Astrocyte (in vitro differentiated cells and primary cell): ENCODE results near the gene MYOG. TPM values are rescaled to one million over a fixed set of nuclear protein-coding genes. Genes with fewer than 3 reads are reported as not detected.

Experiments used
- DNase-seq: peaks from one replicate; pipeline ENCODE4 v3.0.0-alpha.2; 2010; ENCODE audit warnings: low read depth
- FAIRE-seq: peaks from 2 replicates; lab custom pipeline; 2011; peaks lifted over from hg19 to GRCh38; lab: Jason Lieb, UNC
- H2AFZ ChIP-seq: 2 replicates; pipeline ENCODE4 v1.6.0; 2012; ENCODE audit warnings: low read depth, low read length, inconsistent platforms
- H3K27ac ChIP-seq: 2 replicates; pipeline ENCODE4 v1.5.1; 2011; ENCODE audit warnings: low read depth, low read length, inconsistent platforms
- H3K27me3 ChIP-seq: 2 replicates; pipeline ENCODE4 v1.6.0; 2011; ENCODE audit warnings: low read length, inconsistent platforms; ENCODE audit not compliant: insufficient read depth
- H3K36me3 ChIP-seq: 2 replicates; pipeline ENCODE4 v1.5.1; 2011; ENCODE audit warnings: low read length, inconsistent platforms; ENCODE audit not compliant: insufficient read depth
- H3K4me1 ChIP-seq: 2 replicates; pipeline ENCODE4 v1.5.1; 2011; ENCODE audit warnings: low read length, inconsistent platforms; ENCODE audit not compliant: insufficient read depth
- H3K4me2 ChIP-seq: 2 replicates; pipeline ENCODE4 v1.6.0; 2012; ENCODE audit warnings: low read length, inconsistent platforms
- H3K4me3 ChIP-seq: 2 replicates; pipeline ENCODE4 v1.5.1; 2011; ENCODE audit warnings: low read depth, mild to moderate bottlenecking, low read length, inconsistent platforms; ENCODE audit not compliant: insufficient read depth
- H3K79me2 ChIP-seq: 2 replicates; pipeline ENCODE4 v1.6.0; 2012; ENCODE audit warnings: mild to moderate bottlenecking, low read length, inconsistent platforms; ENCODE audit not compliant: insufficient read depth
- H3K9ac ChIP-seq: 2 replicates; pipeline ENCODE4 v1.6.0; 2012; ENCODE audit warnings: mild to moderate bottlenecking, low read length, inconsistent platforms
- H3K9me3 ChIP-seq: 2 replicates; pipeline ENCODE4 v1.5.1; 2012; ENCODE audit warnings: low read depth, mild to moderate bottlenecking, low read length, inconsistent platforms; ENCODE audit not compliant: insufficient read depth
- H4K20me1 ChIP-seq: 2 replicates; pipeline ENCODE4 v1.6.0; 2012; ENCODE audit warnings: low read length, inconsistent platforms; ENCODE audit not compliant: insufficient read depth
- H3K27ac Mint-ChIP-seq: one replicate; pipeline ENCODE4 v1.8.0; 2021; ENCODE audit warnings: mild to moderate bottlenecking, mixed read lengths; ENCODE audit not compliant: unreplicated experiment
- H3K27me3 Mint-ChIP-seq: one replicate; pipeline ENCODE4 v1.8.0; 2021; ENCODE audit warnings: low read depth, mixed read lengths; ENCODE audit not compliant: unreplicated experiment
- H3K36me3 Mint-ChIP-seq: one replicate; pipeline ENCODE4 v1.8.0; 2021; ENCODE audit warnings: low read depth, mixed read lengths; ENCODE audit not compliant: unreplicated experiment
- H3K4me1 Mint-ChIP-seq: one replicate; pipeline ENCODE4 v1.8.0; 2021; ENCODE audit warnings: low read depth, mixed read lengths; ENCODE audit not compliant: unreplicated experiment
- H3K4me3 Mint-ChIP-seq: one replicate; pipeline ENCODE4 v1.8.0; 2021; ENCODE audit warnings: mild to moderate bottlenecking, moderate library complexity, mixed read lengths; ENCODE audit not compliant: unreplicated experiment
- H3K9me3 Mint-ChIP-seq: one replicate; pipeline ENCODE4 v1.8.0; 2021; ENCODE audit warnings: mild to moderate bottlenecking, mixed read lengths; ENCODE audit not compliant: unreplicated experiment
- EZH2 ChIP-seq: IDR thresholded peaks from 2 replicates; pipeline ENCODE4 v1.6.1; 2012; ENCODE audit warnings: mild to moderate bottlenecking, low read length, inconsistent platforms; ENCODE audit not compliant: insufficient read depth
- total RNA-seq: library from RNA; stranded (reverse); gene quantifications from 2 replicates; pipeline ENCODE4 v1.2.1, GENCODE V29; 2021
- TF ChIP-seq, protein P1 (sequence below): IDR thresholded peaks from 2 replicates; pipeline ENCODE4 v1.5.1; 2011; ENCODE audit warnings: low read depth, mild to moderate bottlenecking, inconsistent platforms, low read length, moderate library complexity; ENCODE audit not compliant: insufficient read depth

Gene MYOG
- total RNA-seq, 1 donor from 2014 or later: not detected

DNA sequence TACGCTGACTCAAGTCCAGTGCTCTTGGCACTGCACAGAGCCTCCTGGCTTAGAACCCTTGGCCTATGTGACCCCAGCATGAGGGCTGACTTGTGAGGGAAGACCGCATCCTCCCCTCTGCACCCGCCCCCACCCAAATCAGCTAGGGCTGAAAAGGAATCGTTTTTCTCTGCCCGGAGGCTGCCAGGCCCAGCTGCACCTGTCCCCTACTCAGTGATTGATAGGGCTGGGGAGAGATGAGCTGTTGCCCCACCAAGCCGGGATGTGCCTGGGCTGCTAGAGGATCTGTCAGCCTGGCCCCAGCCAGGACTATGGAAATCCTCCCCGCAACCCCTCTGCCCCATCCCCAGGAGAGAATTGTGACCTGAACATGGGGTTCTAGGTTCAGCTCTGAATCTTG lies 20.6 kb downstream of the MYOG start:
- Histone ChIP-seq H3K9me3 (no peaks in the 10 kb centered on the region), H4K20me1 (no peaks in the 10 kb centered on the region), H2AFZ (no peak overlapping the region), H3K4me2 (no peak overlapping the region), H3K79me2 (no peaks in the 10 kb centered on the region), H3K4me1 (no peaks in the 10 kb centered on the region), H3K9ac (no peak overlapping the region), H3K36me3 (no peaks in the 10 kb centered on the region), H3K4me3 (no peak overlapping the region), H3K27me3 (peaks cover 7% of the 10 kb centered on the region), H3K27ac (no peak overlapping the region)
- H3K27ac Mint-ChIP-seq: no peak overlapping the region
- H3K4me3 Mint-ChIP-seq: no peak overlapping the region
- no peak for TF ChIP-seq EZH2
- TF ChIP-seq, protein P1, sequence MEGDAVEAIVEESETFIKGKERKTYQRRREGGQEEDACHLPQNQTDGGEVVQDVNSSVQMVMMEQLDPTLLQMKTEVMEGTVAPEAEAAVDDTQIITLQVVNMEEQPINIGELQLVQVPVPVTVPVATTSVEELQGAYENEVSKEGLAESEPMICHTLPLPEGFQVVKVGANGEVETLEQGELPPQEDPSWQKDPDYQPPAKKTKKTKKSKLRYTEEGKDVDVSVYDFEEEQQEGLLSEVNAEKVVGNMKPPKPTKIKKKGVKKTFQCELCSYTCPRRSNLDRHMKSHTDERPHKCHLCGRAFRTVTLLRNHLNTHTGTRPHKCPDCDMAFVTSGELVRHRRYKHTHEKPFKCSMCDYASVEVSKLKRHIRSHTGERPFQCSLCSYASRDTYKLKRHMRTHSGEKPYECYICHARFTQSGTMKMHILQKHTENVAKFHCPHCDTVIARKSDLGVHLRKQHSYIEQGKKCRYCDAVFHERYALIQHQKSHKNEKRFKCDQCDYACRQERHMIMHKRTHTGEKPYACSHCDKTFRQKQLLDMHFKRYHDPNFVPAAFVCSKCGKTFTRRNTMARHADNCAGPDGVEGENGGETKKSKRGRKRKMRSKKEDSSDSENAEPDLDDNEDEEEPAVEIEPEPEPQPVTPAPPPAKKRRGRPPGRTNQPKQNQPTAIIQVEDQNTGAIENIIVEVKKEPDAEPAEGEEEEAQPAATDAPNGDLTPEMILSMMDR: no peak
- H3K9me3 Mint-ChIP-seq: no peaks in the 10 kb centered on the region
- peaks cover 39% of the 10 kb centered on the region for H3K36me3 Mint-ChIP-seq
- no peak for DNase-seq
- H3K4me1 Mint-ChIP-seq: peaks cover 7% of the 10 kb centered on the region
- no peak for FAIRE-seq
- peaks cover 34% of the 10 kb centered on the region for H3K27me3 Mint-ChIP-seq

DNA sequence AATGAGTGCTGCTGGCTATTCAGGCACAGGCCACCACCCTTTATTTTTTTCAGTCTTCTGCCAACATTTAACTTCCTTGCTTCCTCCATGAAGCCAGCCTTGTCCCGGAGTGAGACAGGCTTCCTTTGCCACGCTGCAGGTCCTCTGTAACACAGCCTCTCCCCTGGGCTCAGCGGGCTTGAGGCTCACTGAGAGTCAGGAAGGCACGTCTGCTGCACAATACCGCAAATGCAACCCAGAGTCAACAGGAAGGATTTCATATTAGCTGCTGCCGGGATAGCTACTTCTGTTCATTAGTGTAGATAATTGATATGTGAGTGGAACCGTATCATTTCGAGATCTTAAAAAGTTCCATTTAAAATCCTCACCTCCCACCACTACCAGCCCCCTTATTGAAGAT lies 22.5 kb downstream of the MYOG start:
- Mint-ChIP-seq H3K4me3 (no peak overlapping the region), H3K36me3 (peaks cover 44% of the 10 kb centered on the region), H3K27ac (no peak overlapping the region), H3K9me3 (no peaks in the 10 kb centered on the region), H3K4me1 (peaks cover 2% of the 10 kb centered on the region), H3K27me3 (peaks cover 36% of the 10 kb centered on the region)
- Histone ChIP-seq H4K20me1 (no peaks in the 10 kb centered on the region), H3K9me3 (no peaks in the 10 kb centered on the region), H3K4me1 (no peaks in the 10 kb centered on the region), H2AFZ (no peak overlapping the region), H3K4me2 (no peak overlapping the region), H3K79me2 (no peaks in the 10 kb centered on the region), H3K27ac (no peak overlapping the region), H3K36me3 (no peaks in the 10 kb centered on the region), H3K9ac (no peak overlapping the region), H3K4me3 (no peak overlapping the region), H3K27me3 (peaks cover 8% of the 10 kb centered on the region)
- FAIRE-seq: no peak
- DNase-seq: no peak
- TF ChIP-seq, protein P1: no peak
- TF ChIP-seq EZH2: no peak

DNA sequence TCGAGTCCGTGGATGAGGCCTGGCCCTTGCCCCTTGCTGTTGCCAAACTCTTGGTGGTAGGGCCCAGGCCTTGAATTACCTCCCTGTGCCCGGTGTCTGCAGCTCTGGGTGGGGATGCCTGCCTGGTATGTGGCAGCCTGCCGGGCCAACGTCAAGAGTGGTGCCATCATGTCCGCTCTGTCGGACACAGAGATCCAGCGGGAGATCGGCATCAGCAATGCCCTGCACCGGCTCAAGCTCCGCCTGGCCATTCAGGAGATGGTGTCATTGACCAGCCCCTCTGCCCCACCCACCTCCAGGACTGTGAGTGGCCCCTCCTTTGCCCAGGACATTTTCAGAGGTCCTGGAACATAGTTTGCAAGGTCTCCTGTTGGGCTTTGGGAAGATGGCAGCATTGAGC lies 25.7 kb downstream of the MYOG start:
- H3K27ac ChIP-seq: no peak overlapping the region
- TF ChIP-seq EZH2: no peak
- TF ChIP-seq, protein P1: no peak
- no peak overlapping the region for H3K9ac ChIP-seq
- H3K79me2 ChIP-seq: no peaks in the 10 kb centered on the region
- no peak overlapping the region for H3K4me2 ChIP-seq
- DNase-seq: no peak
- H3K27ac Mint-ChIP-seq: no peak overlapping the region
- H2AFZ ChIP-seq: no peak overlapping the region
- H3K4me1 ChIP-seq: no peaks in the 10 kb centered on the region
- no peak overlapping the region for H3K4me3 ChIP-seq
- no peak for FAIRE-seq
- peaks cover 39% of the 10 kb centered on the region for H3K36me3 Mint-ChIP-seq
- no peaks in the 10 kb centered on the region for H4K20me1 ChIP-seq
- peaks cover 10% of the 10 kb centered on the region for H3K4me1 Mint-ChIP-seq
- peaks cover 31% of the 10 kb centered on the region for H3K27me3 Mint-ChIP-seq
- peaks cover 3% of the 10 kb centered on the region for H3K27me3 ChIP-seq
- no peaks in the 10 kb centered on the region for H3K9me3 Mint-ChIP-seq
- H3K4me3 Mint-ChIP-seq: no peak overlapping the region
- no peaks in the 10 kb centered on the region for H3K36me3 ChIP-seq
- H3K9me3 ChIP-seq: no peaks in the 10 kb centered on the region
